HepG2 (cell line): ENCODE results near the gene LAMA5. TPM values are rescaled to one million over a fixed set of nuclear protein-coding genes. Genes with fewer than 3 reads are reported as not detected.

Experiments used
- CCDC6 ChIP-seq: sonication (generic); formaldehyde crosslinking; IDR thresholded peaks from 2 replicates; pipeline ENCODE4 v1.8.1; 2022; ENCODE audit warnings: mild to moderate bottlenecking, missing genetic modification reagents, moderate library complexity
- E2F5 ChIP-seq: sonication (generic); formaldehyde crosslinking; conservative IDR thresholded peaks from 2 replicates; pipeline ENCODE4 v1.4.0; 2020; ENCODE audit warnings: missing genetic modification reagents
- HES4 ChIP-seq: sonication (generic); formaldehyde crosslinking; IDR thresholded peaks from 2 replicates; pipeline ENCODE4 v1.9.0; 2021; ENCODE audit warnings: mild to moderate bottlenecking, missing genetic modification reagents, borderline replicate concordance
- HNF4G ChIP-seq, 2 experiments: sonication (generic) in 1 of 2; formaldehyde crosslinking in 1 of 2; IDR thresholded peaks; 2 replicates each; pipeline versions ENCODE4 v1.4.0 to v1.6.1; 2011 to 2020; ENCODE audit warnings: borderline replicate concordance in 2 of 2, low read depth in 2 of 2, mild to moderate bottlenecking in 2 of 2, low read length in 1 of 2, missing genetic modification reagents in 1 of 2, moderate library complexity in 1 of 2
- IKZF5 ChIP-seq: IDR thresholded peaks from 2 replicates; pipeline ENCODE4 v1.6.1; 2018; ENCODE audit warnings: missing genetic modification reagents, mild to moderate bottlenecking, missing compliant biosample characterization
- KDM1A ChIP-seq: IDR thresholded peaks from 2 replicates; pipeline ENCODE4 v1.6.1; 2016; ENCODE audit warnings: missing compliant biosample characterization
- MED13 ChIP-seq: sonication (generic); formaldehyde crosslinking; IDR thresholded peaks from 2 replicates; pipeline ENCODE4 v1.5.0; 2020; ENCODE audit warnings: missing genetic modification reagents
- NAIF1 ChIP-seq: sonication (generic); formaldehyde crosslinking; IDR thresholded peaks from 2 replicates; pipeline ENCODE4 v1.5.0; 2020; ENCODE audit warnings: mild to moderate bottlenecking, missing genetic modification reagents, borderline replicate concordance
- NFIB ChIP-seq: sonication (generic); formaldehyde crosslinking; IDR thresholded peaks from 2 replicates; pipeline ENCODE4 v1.9.0; 2021; ENCODE audit warnings: missing genetic modification reagents, mild to moderate bottlenecking, borderline replicate concordance
- ONECUT2 ChIP-seq: sonication (generic); formaldehyde crosslinking; IDR thresholded peaks from 2 replicates; pipeline ENCODE4 v1.4.0; 2020; ENCODE audit warnings: missing genetic modification reagents
- PAXIP1 ChIP-seq: sonication (generic); formaldehyde crosslinking; conservative IDR thresholded peaks from 2 replicates; pipeline ENCODE4 v1.4.0; 2020; ENCODE audit warnings: mild to moderate bottlenecking, missing genetic modification reagents, moderate library complexity
- PLRG1 ChIP-seq: fragments of 450-650 bp; conservative IDR thresholded peaks from 2 replicates; pipeline ENCODE4 v1.6.1; 2016
- RBM39 ChIP-seq: fragments of 200-400 bp; formaldehyde crosslinking; IDR thresholded peaks from one replicate; pipeline ENCODE4 v1.6.1; 2018; ENCODE audit warnings: antibody characterized with exemption, mild to moderate bottlenecking, low read depth, low read length; ENCODE audit not compliant: poor library complexity, severe bottlenecking
- SRSF1 ChIP-seq: fragments of 200-400 bp; formaldehyde crosslinking; optimal IDR thresholded peaks from 2 replicates; pipeline ENCODE3; 2017; ENCODE audit warnings: mild to moderate bottlenecking, low read depth, low read length, moderate library complexity
- STAG1 ChIP-seq: sonication (generic); formaldehyde crosslinking; IDR thresholded peaks from 2 replicates; pipeline ENCODE4 v1.4.0; 2020; ENCODE audit warnings: missing genetic modification reagents
- THAP7 ChIP-seq: sonication (generic); formaldehyde crosslinking; IDR thresholded peaks from 2 replicates; pipeline ENCODE4 v1.8.1; 2023; ENCODE audit warnings: mild to moderate bottlenecking, missing genetic modification reagents
- TOE1 ChIP-seq: sonication (generic); formaldehyde crosslinking; IDR thresholded peaks from 2 replicates; pipeline ENCODE4 v1.4.0; 2020; ENCODE audit warnings: mild to moderate bottlenecking, missing genetic modification reagents
- TRAFD1 ChIP-seq: sonication (generic); formaldehyde crosslinking; IDR thresholded peaks from 2 replicates; pipeline ENCODE4 v1.5.1; 2020; ENCODE audit warnings: missing genetic modification reagents, mild to moderate bottlenecking, borderline replicate concordance
- ZNF557 ChIP-seq: sonication (generic); formaldehyde crosslinking; IDR thresholded peaks from 2 replicates; pipeline ENCODE4 v1.4.0; 2020; ENCODE audit warnings: missing genetic modification reagents
- ZNF740 ChIP-seq: sonication (generic); formaldehyde crosslinking; IDR thresholded peaks from 2 replicates; pipeline ENCODE4 v1.4.0; 2020; ENCODE audit warnings: missing genetic modification reagents
- ZNF768 ChIP-seq: sonication (generic); formaldehyde crosslinking; IDR thresholded peaks from 2 replicates; pipeline ENCODE4 v1.4.0; 2020; ENCODE audit warnings: missing genetic modification reagents
- polyA plus RNA-seq, 8 experiments: library from polyadenylated mRNA; depleted of rRNA in 3 of 8; stranded (reverse) in 7 of 8; unstranded in 1 of 8; fragments of >200 nt; fragmentation: Illumina TruSeq in 4 of 8; extraction: Trizol in 4 of 8; gene quantifications; 2 replicates each; pipeline versions ENCODE4 v1.2.1 to v1.2.3, GENCODE V29; 2011 to 2016; ENCODE audit warnings: low read depth in 4 of 8, missing spikeins in 1 of 8, mixed read lengths in 1 of 8; ENCODE audit not compliant: insufficient read depth in 1 of 8
- total RNA-seq, 5 experiments: library from RNA; depleted of rRNA; stranded (reverse); fragments of >200 nt; fragmentation: Illumina TruSeq; extraction: Trizol; gene quantifications; 2 replicates each; pipeline ENCODE4 v1.2.3, GENCODE V29; 2016; ENCODE audit warnings: low read depth in 1 of 5

The LAMA5 gene
- total and polyA plus RNA-seq, 2 of the 13 experiments (the other 11 are each of a cell fraction or from before 2014, with no cell fraction given) = 21.0 to 44.7 TPM

- no peak for TF ChIP-seq KDM1A (CRISPR knock-in tag)
- TF ChIP-seq HNF4G (IDR thresholded peaks at IDR 0.05; ENCODE audit: borderline replicate concordance, low read depth, low read length) = no peak
- TF ChIP-seq HNF4G (CRISPR knock-in tag; IDR thresholded peaks at IDR 0.05; ENCODE audit: borderline replicate concordance, low read depth) = no peak
- no peak for TF ChIP-seq E2F5 (CRISPR knock-in tag)
- no peak for TF ChIP-seq PAXIP1 (CRISPR knock-in tag)
- TF ChIP-seq MED13 (CRISPR knock-in tag) = no peak
- TF ChIP-seq STAG1 (CRISPR knock-in tag) = no peak
- peak; percentile 13 for TF ChIP-seq RBM39
- TF ChIP-seq ZNF740 (CRISPR knock-in tag) = peak; percentile 85
- no peak for TF ChIP-seq CCDC6
- TF ChIP-seq PLRG1 = no peak
- no peak for TF ChIP-seq NAIF1 (CRISPR knock-in tag)
- TF ChIP-seq NFIB (CRISPR knock-in tag) = no peak
- 0 out of 2 replicates have a peak, but pooled peaks have one; percentile 5 for TF ChIP-seq ZNF768 (CRISPR knock-in tag)
- no peak for TF ChIP-seq TOE1
- TF ChIP-seq HES4 (CRISPR knock-in tag) = no peak
- TF ChIP-seq IKZF5 (CRISPR knock-in tag) = no peak
- TF ChIP-seq THAP7 (CRISPR knock-in tag) = no peak
- no peak for TF ChIP-seq SRSF1
- no peak for TF ChIP-seq ONECUT2 (CRISPR knock-in tag)
- 0 out of 2 replicates have a peak, but pooled peaks have one; percentile 17 for TF ChIP-seq TRAFD1
- no peak for TF ChIP-seq ZNF557 (CRISPR knock-in tag)
Measured at GRCh38 chr20:62364911-62365736, 2.0 kb downstream of the LAMA5 start (continued).
